22Rv1 (cell line): ENCODE data around the gene ERCC1.

Experiments used
- H3K27ac ChIP-seq: fragments of 450-650 bp; 2 replicates; pipeline ENCODE4 v1.5.1; 2017
- ZFX ChIP-seq: fragments of 450-650 bp; IDR thresholded peaks from 2 replicates; pipeline ENCODE4 v1.6.1; 2017; ENCODE audit warnings: antibody characterized with exemption, borderline replicate concordance
- TF ChIP-seq, protein P1 (sequence below): fragments of 450-650 bp; IDR thresholded peaks from 2 replicates; pipeline ENCODE4 v1.5.1; 2017; ENCODE audit warnings: mild to moderate bottlenecking

Gene ERCC1

DNA sequence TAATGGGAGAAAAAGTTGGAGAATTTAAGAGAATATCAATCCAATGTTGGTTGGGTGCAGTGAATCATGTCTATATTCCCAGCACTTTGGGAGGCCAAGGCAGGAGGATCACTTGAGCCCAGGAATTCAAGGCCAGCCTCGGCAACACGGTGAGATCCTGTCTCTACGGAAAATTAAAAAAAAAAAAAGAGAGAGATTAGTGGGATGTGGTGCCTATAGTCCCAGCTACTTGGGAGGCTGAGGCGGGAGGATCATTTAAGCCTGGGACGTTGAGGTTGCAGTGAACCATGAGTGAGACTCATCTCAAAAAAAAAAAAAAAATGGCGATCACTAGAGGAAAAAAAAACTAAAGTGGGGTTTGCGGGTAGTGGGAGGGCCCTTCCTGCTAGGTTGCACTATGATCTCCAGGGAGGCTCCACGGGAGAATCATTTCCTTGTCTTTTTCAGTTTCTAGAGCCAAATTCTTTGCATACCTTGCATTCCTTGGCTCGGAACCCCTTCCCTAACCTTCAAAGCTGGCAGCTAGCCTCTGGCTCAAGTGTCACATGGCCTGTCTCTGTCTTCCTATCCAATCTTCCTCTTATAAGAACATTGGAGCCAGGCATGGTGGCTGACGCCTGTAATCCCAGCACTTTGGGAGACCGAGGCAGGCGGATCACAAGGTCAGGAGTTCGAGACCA lies 47.5 kb downstream of the ERCC1 start:
- 0 out of 2 replicates have a peak overlapping the region, but pooled peaks have one; percentile 2 for H3K27ac ChIP-seq

DNA sequence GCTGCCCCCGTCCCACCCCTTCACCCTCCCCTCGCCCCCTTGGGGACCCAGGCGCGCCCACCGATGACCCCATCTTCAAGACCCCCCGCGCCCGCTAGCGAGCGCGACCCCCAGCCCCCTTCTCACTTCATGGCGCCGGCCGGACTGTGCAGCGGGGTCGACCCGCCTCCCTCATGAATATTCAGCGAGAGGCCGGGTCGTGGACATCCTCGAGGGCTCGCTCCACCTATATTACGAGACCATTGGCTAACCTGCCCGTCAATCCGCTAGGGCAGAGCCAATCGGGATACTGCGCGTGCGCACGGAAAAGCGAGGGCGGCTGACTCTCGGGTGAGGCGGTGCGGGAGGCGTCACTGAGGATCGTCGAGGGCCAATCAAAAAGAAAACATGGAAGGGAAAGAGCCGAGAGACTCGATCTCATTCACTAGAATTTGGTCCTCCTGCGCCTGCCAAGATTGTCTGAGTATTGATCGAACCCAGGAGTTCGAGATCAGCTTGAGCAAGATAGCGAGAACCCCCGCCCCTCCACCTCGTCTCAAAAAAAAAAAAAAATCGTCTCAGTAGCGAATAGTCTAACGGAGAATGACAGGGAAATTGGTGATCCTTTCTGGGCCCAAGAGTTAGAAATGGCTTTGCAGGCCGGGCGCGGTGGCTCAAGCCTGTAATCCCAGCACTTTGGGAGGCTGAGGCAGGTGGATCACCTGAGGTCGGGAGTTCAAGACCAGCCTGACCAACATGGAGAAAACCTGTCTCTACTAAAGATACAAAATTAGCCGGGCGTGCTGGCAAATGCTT lies 53.1 kb downstream of the ERCC1 start, which contains the start of gene ERCC2:
Gene ERCC2 (minus strand): TSS at position 164 of the 795 bp plus-strand sequence. CDS start 33 bp downstream, at position 131.
- peak within 1 kb of the TSS; percentile 95 for H3K27ac ChIP-seq
- no peak for TF ChIP-seq ZFX
- TF ChIP-seq, protein P1, sequence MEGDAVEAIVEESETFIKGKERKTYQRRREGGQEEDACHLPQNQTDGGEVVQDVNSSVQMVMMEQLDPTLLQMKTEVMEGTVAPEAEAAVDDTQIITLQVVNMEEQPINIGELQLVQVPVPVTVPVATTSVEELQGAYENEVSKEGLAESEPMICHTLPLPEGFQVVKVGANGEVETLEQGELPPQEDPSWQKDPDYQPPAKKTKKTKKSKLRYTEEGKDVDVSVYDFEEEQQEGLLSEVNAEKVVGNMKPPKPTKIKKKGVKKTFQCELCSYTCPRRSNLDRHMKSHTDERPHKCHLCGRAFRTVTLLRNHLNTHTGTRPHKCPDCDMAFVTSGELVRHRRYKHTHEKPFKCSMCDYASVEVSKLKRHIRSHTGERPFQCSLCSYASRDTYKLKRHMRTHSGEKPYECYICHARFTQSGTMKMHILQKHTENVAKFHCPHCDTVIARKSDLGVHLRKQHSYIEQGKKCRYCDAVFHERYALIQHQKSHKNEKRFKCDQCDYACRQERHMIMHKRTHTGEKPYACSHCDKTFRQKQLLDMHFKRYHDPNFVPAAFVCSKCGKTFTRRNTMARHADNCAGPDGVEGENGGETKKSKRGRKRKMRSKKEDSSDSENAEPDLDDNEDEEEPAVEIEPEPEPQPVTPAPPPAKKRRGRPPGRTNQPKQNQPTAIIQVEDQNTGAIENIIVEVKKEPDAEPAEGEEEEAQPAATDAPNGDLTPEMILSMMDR, result no peak

More for the DNA sequence above, 47.5 kb downstream of the ERCC1 start:
- no peak for TF ChIP-seq ZFX
- TF ChIP-seq, protein P1, result no peak

DNA sequence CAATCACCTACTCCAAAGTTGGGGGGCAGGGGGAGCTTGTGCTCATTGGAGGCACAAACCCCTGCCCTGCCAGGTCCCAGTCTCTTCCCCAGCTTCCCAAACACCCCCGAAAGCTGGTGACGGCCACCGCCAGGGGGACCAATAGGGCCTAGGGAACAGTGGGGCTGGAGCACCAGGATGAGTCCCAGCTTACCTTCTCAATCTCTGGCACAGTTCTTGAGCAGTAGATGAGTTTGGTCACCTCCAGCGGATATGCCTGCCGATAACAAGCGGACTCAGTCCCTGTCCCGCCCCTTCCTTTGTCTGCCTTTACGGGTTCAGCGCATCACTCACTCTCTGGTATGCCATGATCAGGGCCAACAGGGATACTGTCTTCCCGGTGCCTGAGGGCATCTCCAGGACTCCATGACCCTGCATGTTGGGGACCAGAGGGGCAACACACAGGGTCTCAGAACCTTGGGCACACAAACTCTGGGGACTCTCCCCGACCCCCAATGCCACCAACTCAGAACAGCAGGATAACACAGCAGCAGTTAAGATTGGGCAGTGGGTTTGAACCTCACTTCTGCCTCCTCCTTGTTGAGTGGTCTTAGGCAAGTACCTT lies 54.9 kb downstream of the ERCC1 start:
- H3K27ac ChIP-seq, result peak overlapping the region; percentile 95
- TF ChIP-seq, protein P1, result no peak
- TF ChIP-seq ZFX, result no peak

DNA sequence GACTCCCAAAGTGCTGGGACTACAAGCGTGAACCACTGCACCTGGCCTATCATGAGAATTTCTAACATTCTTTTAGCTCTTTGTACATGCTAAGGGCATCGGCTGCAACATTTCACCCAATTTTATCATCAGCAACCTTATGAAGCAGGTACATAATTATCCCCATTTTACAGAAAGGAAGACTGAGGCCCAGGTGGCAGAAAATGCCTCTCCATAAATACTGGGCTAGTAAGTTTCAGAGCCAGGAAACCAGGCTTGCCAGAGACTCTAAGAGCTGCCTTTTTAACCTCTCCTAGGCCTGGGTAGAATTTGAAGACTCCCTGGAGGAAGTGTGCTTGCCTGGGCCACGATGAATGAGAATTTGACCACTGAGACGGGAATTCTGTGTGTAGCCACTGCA lies 55.6 kb downstream of the ERCC1 start:
- TF ChIP-seq ZFX, result no peak
- TF ChIP-seq, protein P1, result no peak
- peak overlapping the region; percentile 15; the same call in 1 of the 2 replicates for H3K27ac ChIP-seq

DNA sequence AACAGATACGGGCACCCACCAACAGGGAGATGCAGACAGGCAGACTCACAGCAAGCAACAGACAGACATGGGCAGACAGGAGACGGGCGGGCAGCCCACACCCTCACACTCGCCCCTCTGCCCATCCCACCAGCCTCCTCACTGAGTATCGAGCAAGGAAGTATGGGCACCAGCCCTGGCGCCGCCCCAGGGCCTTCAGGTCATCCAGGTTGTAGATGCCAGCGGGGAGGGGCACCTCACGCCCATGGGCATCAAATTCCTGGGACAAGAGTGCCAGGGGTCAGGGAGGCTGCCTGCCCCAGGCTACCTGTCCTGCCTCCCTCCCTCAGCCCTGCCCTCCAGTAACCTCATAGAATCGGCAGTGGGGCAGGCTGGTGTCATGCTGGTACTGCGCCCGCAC lies 59.0 kb downstream of the ERCC1 start:
- no peak overlapping the region for H3K27ac ChIP-seq
- no peak for TF ChIP-seq ZFX
- TF ChIP-seq, protein P1, result no peak

DNA sequence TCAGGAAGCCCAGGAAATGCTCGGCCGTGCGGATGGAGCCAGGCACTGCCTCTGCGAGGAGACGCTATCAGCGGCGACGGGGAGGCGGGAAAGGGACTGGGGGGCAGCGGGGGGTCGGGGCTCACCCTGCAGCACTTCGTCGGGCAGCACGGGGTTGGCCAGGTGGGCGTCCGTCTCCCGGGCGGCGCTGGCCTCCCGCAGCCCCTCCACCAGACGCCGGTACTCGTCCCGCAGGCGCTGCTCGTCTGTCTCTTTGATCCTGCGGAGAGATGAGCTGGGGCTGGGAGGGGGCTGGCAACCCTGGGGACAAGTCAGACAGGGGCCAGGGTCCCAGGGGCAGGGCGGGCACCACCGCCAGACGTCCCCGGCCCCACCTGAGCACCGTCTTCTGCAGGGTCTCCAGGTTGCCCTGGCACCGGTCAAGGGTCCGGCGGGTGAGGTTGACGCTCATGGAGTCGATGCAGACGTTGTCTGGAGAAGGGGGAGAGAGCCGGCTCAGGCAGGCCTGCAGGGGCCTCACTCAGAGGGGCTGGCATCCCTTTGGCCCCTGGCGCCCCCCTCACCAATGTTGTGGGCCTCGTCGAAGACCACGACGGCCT lies 59.8 kb downstream of the ERCC1 start:
- H3K27ac ChIP-seq, result no peak overlapping the region
- no peak for TF ChIP-seq ZFX
- TF ChIP-seq, protein P1, result no peak
